ENCODE data around the gene RGS16.

RGS16 gene

GRCh38 chr1:182604175-182605164, at the start of gene RGS16:
RGS16 (minus strand) TSS chr1:182604389; CDS start chr1:182604259, 130 bp downstream.
- DNase-seq (ENCODE audit: low read depth in 1 of 2, low spot score in 1 of 2) = peak; percentile 96
- in situ Hi-C loops (cut with HindIII; ENCODE audit: low pct_unique_long_range_greater_than_20kb, low sequenced_read_pairs) = no loop called here
- no peak for TF ChIP-seq JUND (IDR thresholded peaks at IDR 0.05; ENCODE audit: low read depth)

GRCh38 chr1:182653986-182654385, 49.8 kb upstream of the RGS16 start:
- no peak for DNase-seq (ENCODE audit: low read depth in 1 of 2, low spot score in 1 of 2)
- in situ Hi-C loops (cut with HindIII; ENCODE audit: low pct_unique_long_range_greater_than_20kb, low sequenced_read_pairs) = no loop called here
- no peak for TF ChIP-seq JUND (IDR thresholded peaks at IDR 0.05; ENCODE audit: low read depth)

GRCh38 chr1:182652933-182653332, 48.7 kb upstream of the RGS16 start:
- no peak for DNase-seq (ENCODE audit: low read depth in 1 of 2, low spot score in 1 of 2)
- TF ChIP-seq JUND (IDR thresholded peaks at IDR 0.05; ENCODE audit: low read depth) = no peak
- in situ Hi-C loops (cut with HindIII; ENCODE audit: low pct_unique_long_range_greater_than_20kb, low sequenced_read_pairs) = no loop called here

GRCh38 chr1:182651339-182651724, 47.1 kb upstream of the RGS16 start:
- in situ Hi-C loops (cut with HindIII; ENCODE audit: low pct_unique_long_range_greater_than_20kb, low sequenced_read_pairs) = no loop called here
- no peak for DNase-seq (ENCODE audit: low read depth in 1 of 2, low spot score in 1 of 2)
- no peak for TF ChIP-seq JUND (IDR thresholded peaks at IDR 0.05; ENCODE audit: low read depth)

GRCh38 chr1:182650678-182651338, 46.6 kb upstream of the RGS16 start:
- in situ Hi-C loops (cut with HindIII; ENCODE audit: low pct_unique_long_range_greater_than_20kb, low sequenced_read_pairs) = no loop called here
- TF ChIP-seq JUND (IDR thresholded peaks at IDR 0.05; ENCODE audit: low read depth) = no peak
- DNase-seq (ENCODE audit: low read depth in 1 of 2, low spot score in 1 of 2) = no peak

GRCh38 chr1:182649041-182649440, 44.9 kb upstream of the RGS16 start:
- DNase-seq (ENCODE audit: low read depth in 1 of 2, low spot score in 1 of 2) = no peak
- no peak for TF ChIP-seq JUND (IDR thresholded peaks at IDR 0.05; ENCODE audit: low read depth)
- in situ Hi-C loops (cut with HindIII; ENCODE audit: low pct_unique_long_range_greater_than_20kb, low sequenced_read_pairs) = no loop called here

GRCh38 chr1:182646739-182647138, 42.5 kb upstream of the RGS16 start:
- DNase-seq (ENCODE audit: low read depth in 1 of 2, low spot score in 1 of 2) = peak in 1 of 2 experiments; percentile 59
- TF ChIP-seq JUND (IDR thresholded peaks at IDR 0.05; ENCODE audit: low read depth) = no peak
- in situ Hi-C loops (cut with HindIII; ENCODE audit: low pct_unique_long_range_greater_than_20kb, low sequenced_read_pairs) = no loop called here

GRCh38 chr1:182644886-182645285, 40.7 kb upstream of the RGS16 start:
- no peak for DNase-seq (ENCODE audit: low read depth in 1 of 2, low spot score in 1 of 2)
- no peak for TF ChIP-seq JUND (IDR thresholded peaks at IDR 0.05; ENCODE audit: low read depth)
- in situ Hi-C loops (cut with HindIII; ENCODE audit: low pct_unique_long_range_greater_than_20kb, low sequenced_read_pairs) = no loop called here

- DNase-seq (ENCODE audit: low read depth in 1 of 2, low spot score in 1 of 2) = peak in 1 of 2 experiments; percentile 49
- no peak for TF ChIP-seq JUND (IDR thresholded peaks at IDR 0.05; ENCODE audit: low read depth)
- in situ Hi-C loops (cut with HindIII; ENCODE audit: low pct_unique_long_range_greater_than_20kb, low sequenced_read_pairs) = no loop called here
Observed at GRCh38 chr1:182643699-182644098, 39.5 kb upstream of the RGS16 start.

- in situ Hi-C loops (cut with HindIII; ENCODE audit: low pct_unique_long_range_greater_than_20kb, low sequenced_read_pairs) = no loop called here
- no peak for TF ChIP-seq JUND (IDR thresholded peaks at IDR 0.05; ENCODE audit: low read depth)
- no peak for DNase-seq (ENCODE audit: low read depth in 1 of 2, low spot score in 1 of 2)
Observed at GRCh38 chr1:182642461-182642860, 38.3 kb upstream of the RGS16 start.

- in situ Hi-C loops (cut with HindIII; ENCODE audit: low pct_unique_long_range_greater_than_20kb, low sequenced_read_pairs) = no loop called here
- no peak for DNase-seq (ENCODE audit: low read depth in 1 of 2, low spot score in 1 of 2)
Observed at GRCh38 chr1:182641561-182641960, 37.4 kb upstream of the RGS16 start.

GRCh38 chr1:182639330-182639729, 35.1 kb upstream of the RGS16 start:
- TF ChIP-seq JUND (IDR thresholded peaks at IDR 0.05; ENCODE audit: low read depth) = no peak
- in situ Hi-C loops (cut with HindIII; ENCODE audit: low pct_unique_long_range_greater_than_20kb, low sequenced_read_pairs) = no loop called here
- no peak for DNase-seq (ENCODE audit: low read depth in 1 of 2, low spot score in 1 of 2)

More at GRCh38 chr1:182641561-182641960, 37.4 kb upstream of the RGS16 start:
- no peak for TF ChIP-seq JUND (IDR thresholded peaks at IDR 0.05; ENCODE audit: low read depth)

- in situ Hi-C loops (cut with HindIII; ENCODE audit: low pct_unique_long_range_greater_than_20kb, low sequenced_read_pairs) = no loop called here
- no peak for DNase-seq (ENCODE audit: low read depth in 1 of 2, low spot score in 1 of 2)
- TF ChIP-seq JUND (IDR thresholded peaks at IDR 0.05; ENCODE audit: low read depth) = no peak
Observed at GRCh38 chr1:182637769-182638168, 33.6 kb upstream of the RGS16 start.
